HCT116 (cell line): ENCODE measurements around the gene HMGA1. TPM values are rescaled to one million over a fixed set of nuclear protein-coding genes. Genes with fewer than 3 reads are reported as not detected.

Experiments used
- ATAC-seq: fragments of 200-7000 bp; cut with Tn5 transposase; 2 replicates; pipeline ENCODE4 v1.9.1; 2020; ENCODE audit warnings: mild to moderate bottlenecking, moderate library complexity
- BruUV-seq: library from RNA; stranded (reverse); fragments of 400-500 nt; replicated peaks from 2 replicates; lab custom pipeline; 2021; lab: Mats Ljungman, UMichigan
- CTCF ChIA-PET: fragments of 300-600 bp; sonication (Branson Sonifier 250); formaldehyde crosslinking; loops from one replicate; lab custom pipeline; 2021; ENCODE audit warnings: antibody characterized with exemption; lab: Charles Lee
- POLR2A ChIA-PET: fragments of 300-600, 350-600 bp; sonication (Branson Sonifier 250); formaldehyde crosslinking; loops from one replicate; lab custom pipeline; 2021; ENCODE audit warnings: antibody characterized with exemption; lab: Charles Lee
- RAD21 ChIA-PET, 2 experiments: fragments of 300-600 bp; sonication (Branson Sonifier 250); formaldehyde crosslinking; loops; one replicate each; lab custom pipeline; 2023; ENCODE audit warnings: low total read pairs in 2 of 2; ENCODE audit not compliant: uncharacterized antibody in 2 of 2, unreplicated experiment in 2 of 2, low non-redundant PET in 1 of 2; lab: Charles Lee
- DNase-seq: peaks from one replicate; pipeline ENCODE4 v3.0.0-alpha.2; 2010; ENCODE audit warnings: low read depth, low spot score
- H2AFZ ChIP-seq: fragments of 200-600 bp; shearing (Covaris generic), sonication (generic); 2 replicates; pipeline ENCODE4 v1.6.1; 2017; ENCODE audit warnings: low read depth, mixed run types, mixed read lengths, antibody characterized with exemption, low read length; ENCODE audit not compliant: poor library complexity, severe bottlenecking
- H3K27ac ChIP-seq: 2 replicates; pipeline ENCODE4 v1.5.1; 2012; ENCODE audit warnings: low read depth, low read length
- H3K27me3 ChIP-seq: fragments of 200-600 bp; sonication (generic); 2 replicates; pipeline ENCODE4 v1.6.1; 2016; ENCODE audit warnings: mixed run types, low read length, mixed read lengths; ENCODE audit not compliant: insufficient read depth
- H3K36me3 ChIP-seq, 2 experiments: fragments of 200-500 bp in 1 of 2; fragments of 200-600 bp in 1 of 2; sonication (Bioruptor generic) in 1 of 2; sonication (generic) in 1 of 2; 2 replicates each; pipeline versions ENCODE4 v1.5.1 to v1.6.1; 2014 to 2016; ENCODE audit warnings: low read length in 2 of 2, inconsistent platforms in 1 of 2, mixed read lengths in 1 of 2, mixed run types in 1 of 2; ENCODE audit not compliant: insufficient read depth in 2 of 2, control insufficient read depth in 1 of 2
- H3K4me1 ChIP-seq, 2 experiments: fragments of 200-600 bp in 1 of 2; sonication (generic) in 1 of 2; 2 replicates each; pipeline versions ENCODE4 v1.5.1 to v1.6.1; 2012 to 2017; ENCODE audit warnings: low read length in 2 of 2, inconsistent platforms in 1 of 2, mild to moderate bottlenecking in 1 of 2, mixed read lengths in 1 of 2, mixed run types in 1 of 2, moderate library complexity in 1 of 2; ENCODE audit not compliant: insufficient read depth in 2 of 2, control insufficient read depth in 1 of 2
- H3K4me2 ChIP-seq: fragments of 200-600 bp; sonication (generic); 2 replicates; pipeline ENCODE4 v1.6.1; 2017; ENCODE audit warnings: mixed run types, low read length, mixed read lengths
- H3K4me3 ChIP-seq, 2 experiments: fragments of 200-600 bp in 1 of 2; sonication (generic) in 1 of 2; replicated peaks in 1 of 2; 2 replicates each; pipeline ENCODE4 v1.5.1; 2011 to 2016; ENCODE audit warnings: low read length in 2 of 2, control low read depth in 1 of 2, low read depth in 1 of 2, mild to moderate bottlenecking in 1 of 2, mixed read lengths in 1 of 2, mixed run types in 1 of 2
- H3K79me2 ChIP-seq: fragments of 200-600 bp; sonication (generic); 2 replicates; pipeline ENCODE4 v1.6.1; 2017; ENCODE audit warnings: mild to moderate bottlenecking, mixed run types, low read length, moderate library complexity, mixed read lengths; ENCODE audit not compliant: insufficient read depth
- H3K9ac ChIP-seq: fragments of 200-600 bp; sonication (generic); 2 replicates; pipeline ENCODE4 v1.6.1; 2016; ENCODE audit warnings: low read length, mixed read lengths
- H3K9me2 ChIP-seq: fragments of 200-600 bp; sonication (generic), shearing (Covaris generic); 2 replicates; pipeline ENCODE4 v1.6.1; 2017; ENCODE audit warnings: mixed run types, mild to moderate bottlenecking, moderate library complexity; ENCODE audit not compliant: insufficient read depth
- H3K9me3 ChIP-seq, 2 experiments: fragments of 200-500 bp in 1 of 2; fragments of 200-600 bp in 1 of 2; sonication (Bioruptor generic) in 1 of 2; sonication (generic) in 1 of 2; 2 replicates each; pipeline ENCODE4 v1.6.1; 2014 to 2017; ENCODE audit warnings: low read length in 2 of 2, mixed read lengths in 2 of 2, inconsistent platforms in 1 of 2, low read depth in 1 of 2, mild to moderate bottlenecking in 1 of 2, mixed run types in 1 of 2, moderate library complexity in 1 of 2; ENCODE audit not compliant: control insufficient read depth in 1 of 2, insufficient read depth in 1 of 2
- H4K20me1 ChIP-seq: fragments of 200-600 bp; sonication (generic), shearing (Covaris generic); 2 replicates; pipeline ENCODE4 v1.6.1; 2017; ENCODE audit warnings: mixed run types, mild to moderate bottlenecking, moderate library complexity; ENCODE audit not compliant: insufficient read depth
- CEBPB ChIP-seq: IDR thresholded peaks from 2 replicates; pipeline ENCODE4 v1.6.1; 2012; ENCODE audit warnings: low read depth
- POLR2AphosphoS5 ChIP-seq: IDR thresholded peaks from 2 replicates; pipeline ENCODE4 v1.6.1; 2011; ENCODE audit warnings: mild to moderate bottlenecking, low read depth, low read length, moderate library complexity
- ZFX ChIP-seq: fragments of 450-650 bp; IDR thresholded peaks from 2 replicates; pipeline ENCODE4 v1.6.1; 2017
- intact Hi-C: fragments of 100-400 bp; cut with micrococcal nuclease; formaldehyde crosslinking; loops from 2 replicates; pipeline ENCODE4 v1.10.0; 2022
- total RNA-seq: library from RNA; stranded (reverse); gene quantifications from one replicate; pipeline ENCODE4 v1.2.1, GENCODE V29; 2021; ENCODE audit not compliant: unreplicated experiment
- TF ChIP-seq, protein P1 (sequence below), 3 experiments: fragments of 200-600 bp in 1 of 3; sonication (generic) in 1 of 3; IDR thresholded peaks in 2 of 3; conservative IDR thresholded peaks in 1 of 3; 2 replicates each; pipeline ENCODE4 v1.5.1; 2012 to 2017; ENCODE audit warnings: low read depth in 2 of 3, low read length in 2 of 3, antibody characterized with exemption in 1 of 3, borderline replicate concordance in 1 of 3, control low read depth in 1 of 3, mild to moderate bottlenecking in 1 of 3, mixed read lengths in 1 of 3, mixed run types in 1 of 3, moderate library complexity in 1 of 3; ENCODE audit not compliant: insufficient read depth in 1 of 3

Gene HMGA1
- total RNA-seq, 1 experiment from 2014 or later, result 2,459 TPM

DNA sequence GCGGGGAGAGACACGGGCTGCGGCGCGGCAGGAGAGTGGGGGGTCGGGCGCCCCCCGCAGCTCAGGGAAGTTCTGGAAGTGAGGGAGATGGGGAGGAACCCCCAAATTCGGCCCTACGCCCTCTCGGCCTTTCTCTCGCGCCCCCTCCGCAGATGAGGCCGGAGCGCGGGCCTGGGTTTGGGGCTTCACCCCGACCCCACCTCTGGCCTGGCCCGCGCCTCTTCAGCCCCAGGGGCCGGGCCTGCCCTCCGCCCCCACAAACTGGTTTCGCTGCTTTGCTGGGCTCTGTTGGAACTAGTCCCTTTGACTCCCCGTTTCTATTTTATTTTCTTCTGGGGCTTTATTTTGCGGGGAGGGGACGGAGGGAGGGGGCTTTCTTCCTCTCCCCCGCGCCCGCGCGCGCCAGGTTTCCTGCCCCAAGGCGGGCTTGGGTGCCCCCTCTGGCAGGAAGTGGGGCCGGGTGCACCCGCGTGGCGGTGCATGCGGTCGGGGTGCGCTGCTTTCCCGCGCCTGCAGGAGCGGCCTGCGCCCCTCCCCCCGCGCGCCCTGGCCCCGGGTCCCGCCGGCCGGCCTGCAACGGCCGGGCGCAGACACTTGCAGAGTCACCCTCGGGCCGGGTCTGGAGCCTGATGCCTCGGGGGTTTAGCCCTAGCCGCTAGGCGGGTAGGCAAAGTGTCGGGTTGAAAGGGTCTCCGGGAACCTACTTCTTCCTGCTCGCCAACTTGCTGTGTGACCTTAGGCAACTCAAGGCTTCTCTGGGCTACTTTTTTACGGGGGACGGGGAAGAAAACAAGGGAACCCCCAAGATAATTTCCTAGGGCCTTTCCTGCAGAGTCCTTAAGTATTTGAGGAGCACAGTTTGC is 1.3 kb downstream of the HMGA1 start:
- intact Hi-C loops, result no loop called here
- no peak for TF ChIP-seq CEBPB
- TF ChIP-seq POLR2AphosphoS5, result peak; percentile 65
- TF ChIP-seq, protein P1, sequence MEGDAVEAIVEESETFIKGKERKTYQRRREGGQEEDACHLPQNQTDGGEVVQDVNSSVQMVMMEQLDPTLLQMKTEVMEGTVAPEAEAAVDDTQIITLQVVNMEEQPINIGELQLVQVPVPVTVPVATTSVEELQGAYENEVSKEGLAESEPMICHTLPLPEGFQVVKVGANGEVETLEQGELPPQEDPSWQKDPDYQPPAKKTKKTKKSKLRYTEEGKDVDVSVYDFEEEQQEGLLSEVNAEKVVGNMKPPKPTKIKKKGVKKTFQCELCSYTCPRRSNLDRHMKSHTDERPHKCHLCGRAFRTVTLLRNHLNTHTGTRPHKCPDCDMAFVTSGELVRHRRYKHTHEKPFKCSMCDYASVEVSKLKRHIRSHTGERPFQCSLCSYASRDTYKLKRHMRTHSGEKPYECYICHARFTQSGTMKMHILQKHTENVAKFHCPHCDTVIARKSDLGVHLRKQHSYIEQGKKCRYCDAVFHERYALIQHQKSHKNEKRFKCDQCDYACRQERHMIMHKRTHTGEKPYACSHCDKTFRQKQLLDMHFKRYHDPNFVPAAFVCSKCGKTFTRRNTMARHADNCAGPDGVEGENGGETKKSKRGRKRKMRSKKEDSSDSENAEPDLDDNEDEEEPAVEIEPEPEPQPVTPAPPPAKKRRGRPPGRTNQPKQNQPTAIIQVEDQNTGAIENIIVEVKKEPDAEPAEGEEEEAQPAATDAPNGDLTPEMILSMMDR (IDR thresholded peaks at IDR 0.05 in 2 of 3, conservative IDR thresholded peaks at IDR 0.05 in 1 of 3; ENCODE audit: borderline replicate concordance in 1 of 3, insufficient read depth in 1 of 3, low read depth in 2 of 3, low read length in 2 of 3), result peak in 1 of 3 experiments; percentile 38; a peak in 3 of 6 replicates
- peak; percentile 69 for TF ChIP-seq ZFX
- RAD21 ChIA-PET, result no interaction called here

More for the DNA sequence above, 1.3 kb downstream of the HMGA1 start:
- Histone ChIP-seq H3K79me2 (peaks cover 60% of the 10 kb centered on the region), H3K4me1 (peaks cover 45 to 81% of the 10 kb centered on the region in 2 experiments), H2AFZ (no peak overlapping the region), H3K9me3 (no peaks in the 10 kb centered on the region), H3K9me2 (no peaks in the 10 kb centered on the region), H3K4me2 (peak overlapping the region; percentile 87), H3K4me3 (peak overlapping the region; percentile 69 to 93), H3K9ac (peak overlapping the region; percentile 93), H3K27ac (peak overlapping the region; percentile 95), H4K20me1 (peaks cover 15% of the 10 kb centered on the region; the same call in 1 of the 2 replicates), H3K36me3 (peaks cover 13 to 48% of the 10 kb centered on the region in 2 experiments; a peak in 2 of 4 replicates), H3K27me3 (no peaks in the 10 kb centered on the region)
- ChIA-PET POLR2A (interaction anchor here (1.7 to 1.9 kb wide), 3 partner anchors 10 to 29 kb away, joined by 8 to 46 read pairs (median 15); partner anchors contain the start of gene SMIM29), CTCF (interaction anchor here (1.7 kb wide), 1 partner anchor 42 kb away, joined by 5 read pairs; no protein-coding TSS in a partner anchor)
- BruUV-seq, result no TSS peak
- ATAC-seq (no peak), DNase-seq (no peak)
